HG03460 (cell line): Measurements from ENCODE around the gene KLHL11.
"Not testable (repeated sequence)": the region's sequence is repeated elsewhere in the genome, so short reads cannot be mapped to it uniquely, and the experiment has no call there.

Source experiments
- ATAC-seq: cut with Tn5 transposase; IDR thresholded peaks from one replicate; pipeline ENCODE4 v1.9.1; 2021; ENCODE audit not compliant: unreplicated experiment

The KLHL11 gene

DNA sequence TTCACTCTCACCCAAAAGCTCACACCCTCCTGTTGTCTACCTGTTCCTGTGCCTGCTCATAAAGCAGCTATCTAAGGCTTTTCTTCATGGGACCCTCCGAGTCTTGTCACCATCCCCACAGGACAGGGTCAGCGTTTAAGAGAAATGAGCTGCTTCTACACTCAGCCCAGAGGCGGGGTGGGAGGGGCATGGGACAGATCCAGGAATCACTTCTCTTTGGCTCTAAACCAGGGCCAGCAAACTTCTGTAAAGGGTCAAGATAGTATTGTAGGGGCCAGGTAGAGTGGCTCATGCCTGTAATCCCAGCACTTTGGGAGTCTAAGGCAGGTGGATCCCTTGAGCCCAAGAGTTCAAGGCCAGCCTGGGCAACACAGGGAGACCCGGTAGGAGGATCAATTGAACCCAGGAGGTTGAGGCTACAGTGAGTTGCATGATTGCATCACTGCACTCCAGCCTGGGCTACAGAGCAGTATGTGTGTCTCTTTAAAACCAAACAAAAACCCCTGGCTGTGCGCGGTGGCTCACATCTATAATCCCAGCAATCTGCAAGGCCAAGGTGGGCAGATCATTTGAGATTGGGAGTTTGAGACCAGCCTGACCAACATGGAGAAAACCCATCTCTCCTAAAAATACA, 23.2 kb upstream of the KLHL11 start:
- no peak for ATAC-seq

DNA sequence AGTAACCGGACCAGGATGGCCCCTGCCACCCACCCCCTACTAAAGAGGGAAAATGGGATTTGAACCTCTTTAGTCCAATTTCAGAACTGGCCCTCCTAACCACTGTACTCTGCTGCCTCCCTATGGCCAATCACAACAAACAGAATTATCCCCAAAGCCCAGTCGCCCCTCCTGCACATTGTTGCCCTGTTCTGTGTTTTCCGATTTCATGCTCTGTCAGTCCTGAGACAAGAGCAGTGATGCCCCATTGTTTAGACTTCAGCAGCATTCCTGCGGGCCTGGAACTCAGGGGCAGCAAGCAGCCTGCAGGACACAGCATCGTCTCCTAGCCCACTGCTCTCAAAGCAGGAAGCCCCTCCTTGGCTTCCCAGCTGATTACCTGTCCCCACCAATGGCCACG, 20.5 kb upstream of the KLHL11 start:
- ATAC-seq: no peak

DNA sequence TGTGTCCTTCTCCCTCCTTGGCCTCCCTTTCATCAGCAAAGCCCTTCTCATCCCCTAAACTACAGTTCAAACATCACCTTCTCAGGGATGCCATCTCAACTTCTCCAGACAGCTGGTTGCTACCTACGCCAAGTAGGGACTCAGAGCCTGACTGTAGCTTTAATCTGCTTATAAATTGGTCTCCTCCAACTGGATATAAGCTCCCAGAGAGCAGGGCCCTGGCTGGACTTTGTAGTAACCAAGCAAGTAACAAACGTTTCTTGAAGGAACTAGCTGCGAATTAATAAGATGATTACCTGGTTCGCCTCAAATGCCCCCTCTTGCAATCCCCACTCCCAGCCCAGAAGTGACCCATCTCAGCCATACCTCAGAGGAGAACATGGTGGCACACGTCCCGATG, 17.5 kb upstream of the KLHL11 start:
- ATAC-seq: no peak

DNA sequence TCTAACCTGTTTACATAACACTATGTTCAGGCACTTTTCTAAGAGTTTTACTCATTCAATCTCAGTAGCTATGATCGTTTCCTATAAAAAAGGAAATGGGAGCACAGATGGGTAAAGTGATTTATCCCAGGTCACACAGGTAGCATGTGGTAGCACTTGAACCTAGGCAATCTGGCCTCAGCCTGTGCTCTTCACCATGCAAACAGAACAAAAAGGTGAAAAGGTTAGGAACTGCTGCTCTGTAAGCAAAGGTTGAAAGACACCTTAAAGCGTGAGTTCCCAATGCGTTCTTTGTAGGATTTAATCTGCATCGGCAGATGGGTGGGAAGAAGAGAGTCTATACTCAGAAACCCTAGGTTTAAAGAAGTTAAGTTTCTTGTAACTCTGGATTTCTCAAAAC, 14.9 kb upstream of the KLHL11 start:
- no peak for ATAC-seq

DNA sequence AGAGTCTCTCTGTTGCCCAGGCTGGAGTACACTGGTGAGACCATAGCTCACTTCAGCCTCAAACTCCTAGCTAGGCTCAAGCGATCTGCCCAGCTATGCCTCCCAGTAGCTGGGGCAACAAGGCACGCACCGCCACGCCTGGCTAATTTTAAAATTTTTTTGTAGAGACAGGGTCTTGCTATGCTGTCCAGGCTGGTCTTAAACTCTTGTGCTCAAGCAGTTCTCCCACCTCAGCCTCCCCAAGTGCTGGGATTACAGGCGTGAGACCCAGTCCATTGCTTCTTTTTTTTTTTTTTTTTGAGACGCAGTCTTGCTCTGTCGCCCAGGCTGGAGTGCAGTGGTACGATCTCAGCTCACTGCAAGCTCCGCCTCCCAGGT, 9.1 kb upstream of the KLHL11 start:
- ATAC-seq: not testable (repeated sequence)

DNA sequence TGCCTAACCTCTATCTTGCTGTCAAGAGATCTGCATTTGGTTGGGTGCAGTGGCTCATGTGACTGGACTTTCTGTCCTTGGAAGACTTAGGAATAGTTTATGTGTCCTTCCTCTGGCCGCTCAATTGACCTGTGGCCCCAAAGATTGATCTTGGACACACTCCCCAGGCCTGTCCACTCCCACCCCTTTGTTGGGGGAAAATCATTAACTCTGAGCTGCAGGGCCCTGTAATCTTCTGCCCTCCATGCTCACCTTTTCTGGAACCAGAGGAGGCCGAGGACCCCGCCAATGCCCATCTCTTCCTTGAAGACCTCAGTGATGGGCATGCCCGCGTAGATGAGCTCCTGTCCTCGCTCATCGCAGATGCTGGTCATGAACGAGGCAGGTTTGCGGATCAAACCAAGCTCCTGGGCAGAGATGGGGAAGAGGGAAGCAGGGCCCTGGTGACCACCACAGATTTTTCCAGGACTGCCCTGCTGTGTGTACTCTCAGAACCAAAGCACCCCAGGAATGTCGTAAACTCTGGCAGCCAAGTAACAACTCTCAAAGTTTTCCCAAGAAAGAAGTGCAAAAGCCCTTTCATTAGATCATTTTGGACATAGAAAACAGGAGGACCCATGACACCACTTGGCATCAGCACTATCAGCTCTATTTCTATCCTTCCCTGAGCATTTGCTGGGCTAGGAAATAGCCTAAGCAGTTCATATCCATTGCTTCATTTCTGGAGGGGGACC, 8.5 kb upstream of the KLHL11 start:
- ATAC-seq: no peak

DNA sequence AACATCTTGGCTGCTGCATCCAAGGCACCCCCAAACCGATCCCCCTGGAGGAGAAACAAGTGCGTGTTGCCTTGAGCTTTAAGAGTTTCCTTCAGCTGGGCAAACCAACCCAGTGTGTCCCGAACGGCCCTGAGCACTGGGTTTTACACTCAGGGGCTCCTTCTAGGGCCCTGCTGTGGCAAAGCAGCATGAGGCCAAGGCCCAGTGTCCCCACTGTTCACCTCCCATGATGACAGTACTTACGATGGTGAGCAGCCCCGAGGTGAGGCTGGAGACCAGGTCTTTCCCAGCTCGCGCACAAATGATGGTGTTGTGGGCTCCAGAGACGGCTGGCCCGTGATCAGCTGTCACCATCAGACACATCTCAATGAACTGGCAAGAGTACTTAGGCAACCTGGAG, 6.6 kb upstream of the KLHL11 start:
- ATAC-seq: no peak

DNA sequence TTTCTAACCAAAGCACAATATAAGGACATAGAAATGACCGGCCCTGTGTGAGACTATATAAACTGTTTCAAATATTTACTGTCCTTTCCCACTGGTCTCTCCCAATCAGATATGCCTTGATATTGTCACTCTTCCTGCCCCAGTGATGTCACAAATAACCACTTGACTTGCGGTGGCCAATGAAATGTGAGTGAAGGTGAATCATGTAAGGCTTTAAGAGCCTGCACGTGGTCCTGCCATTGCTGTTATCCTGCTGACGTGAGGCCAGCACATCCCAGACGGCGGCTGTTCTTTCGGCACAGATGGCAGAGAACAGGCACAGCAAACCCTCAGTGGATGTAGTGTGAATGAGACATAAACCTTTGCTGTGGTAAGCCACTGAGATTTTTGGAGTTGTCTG, 5.4 kb upstream of the KLHL11 start:
- ATAC-seq: no peak

DNA sequence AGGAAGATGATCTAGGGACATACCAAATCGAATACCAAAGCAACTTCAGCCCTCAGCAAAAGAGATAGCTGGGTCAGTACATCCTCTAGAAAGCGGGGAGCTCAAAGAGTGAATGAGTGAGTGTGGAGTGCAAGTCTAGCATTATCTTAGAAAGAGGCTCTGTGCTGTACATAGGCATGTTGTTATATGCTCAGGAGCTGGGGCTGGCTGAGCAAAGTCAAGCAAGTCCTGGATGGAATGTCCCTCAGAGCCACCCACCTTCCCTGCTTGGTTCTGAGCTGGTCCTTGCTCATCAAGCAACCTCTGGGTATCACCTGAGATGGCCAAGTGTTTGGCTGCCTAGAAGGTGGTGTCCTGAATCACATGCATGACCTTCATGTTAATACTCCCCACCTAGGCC, 4.9 kb upstream of the KLHL11 start:
- no peak for ATAC-seq

DNA sequence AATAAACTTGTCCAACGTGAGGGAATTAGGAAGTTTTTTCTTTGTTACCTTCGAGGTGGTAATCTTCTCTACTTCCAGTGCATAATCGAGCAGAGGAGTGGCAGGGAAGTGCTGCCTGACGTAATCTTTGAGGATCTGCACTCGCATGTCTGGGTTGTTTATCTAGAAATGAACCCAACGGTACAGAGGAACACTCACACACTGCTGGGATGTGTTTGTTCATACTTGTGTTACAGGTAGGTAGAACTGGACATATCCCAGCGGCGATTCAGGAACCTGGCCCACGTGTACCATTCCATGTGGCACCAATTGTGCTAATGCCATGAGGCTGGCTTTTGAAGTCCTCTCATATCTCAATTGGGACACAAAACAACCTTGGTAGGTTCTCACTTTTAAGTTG, 4.2 kb upstream of the KLHL11 start:
- no peak for ATAC-seq

DNA sequence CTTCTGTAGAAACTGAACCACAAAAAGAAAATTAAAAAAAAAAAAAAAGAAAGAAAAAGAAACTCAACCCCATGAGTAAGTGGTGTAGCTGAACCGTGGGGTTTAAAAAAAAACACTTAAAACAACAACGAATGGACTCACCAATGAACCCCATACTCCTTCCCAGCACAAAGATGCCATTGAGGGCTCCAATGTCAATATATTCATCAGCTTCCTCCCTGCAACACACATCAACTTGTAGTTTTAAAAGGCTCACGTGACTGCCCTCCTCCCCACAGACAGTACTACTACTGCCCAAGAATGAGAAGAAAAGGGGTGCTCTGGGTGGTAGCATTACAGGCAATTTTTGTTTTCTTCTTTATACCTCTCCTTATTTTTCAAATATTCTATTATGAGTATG, 3.3 kb upstream of the KLHL11 start:
- ATAC-seq: no peak

DNA sequence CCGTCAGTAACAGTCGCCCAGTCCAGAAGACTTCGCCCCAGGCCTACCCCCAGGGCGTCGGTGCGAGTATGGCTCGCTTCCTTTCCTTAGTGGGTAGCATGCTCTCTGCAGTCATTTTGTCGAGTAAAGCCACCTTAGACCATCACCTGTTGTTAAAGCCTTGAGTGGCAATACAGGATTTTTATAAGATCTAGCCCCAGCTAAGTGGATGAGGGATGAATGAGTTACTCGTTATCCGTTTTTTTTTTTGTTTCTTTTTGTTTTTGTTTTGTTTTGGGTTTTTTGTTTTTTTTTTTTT, 322 bp upstream of the KLHL11 start:
- no peak for ATAC-seq

DNA sequence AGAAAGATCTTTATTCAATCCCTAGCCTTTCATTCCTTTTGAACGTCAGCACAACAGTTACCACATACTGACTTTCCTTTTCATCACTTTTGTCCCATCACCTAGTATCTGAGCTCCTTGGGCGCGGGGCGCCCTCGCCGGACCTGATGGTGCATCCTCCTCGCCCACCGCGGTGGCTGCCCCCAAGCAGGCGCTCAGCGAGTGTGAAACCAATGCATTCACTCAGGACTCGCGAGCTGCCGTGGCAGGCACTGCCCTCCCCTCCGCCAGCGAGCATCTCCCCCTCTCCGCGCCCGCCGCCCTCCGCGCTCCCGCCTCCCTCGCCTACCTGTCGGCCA, 756 bp downstream of the KLHL11 start:
- peak; percentile 29 for ATAC-seq

DNA sequence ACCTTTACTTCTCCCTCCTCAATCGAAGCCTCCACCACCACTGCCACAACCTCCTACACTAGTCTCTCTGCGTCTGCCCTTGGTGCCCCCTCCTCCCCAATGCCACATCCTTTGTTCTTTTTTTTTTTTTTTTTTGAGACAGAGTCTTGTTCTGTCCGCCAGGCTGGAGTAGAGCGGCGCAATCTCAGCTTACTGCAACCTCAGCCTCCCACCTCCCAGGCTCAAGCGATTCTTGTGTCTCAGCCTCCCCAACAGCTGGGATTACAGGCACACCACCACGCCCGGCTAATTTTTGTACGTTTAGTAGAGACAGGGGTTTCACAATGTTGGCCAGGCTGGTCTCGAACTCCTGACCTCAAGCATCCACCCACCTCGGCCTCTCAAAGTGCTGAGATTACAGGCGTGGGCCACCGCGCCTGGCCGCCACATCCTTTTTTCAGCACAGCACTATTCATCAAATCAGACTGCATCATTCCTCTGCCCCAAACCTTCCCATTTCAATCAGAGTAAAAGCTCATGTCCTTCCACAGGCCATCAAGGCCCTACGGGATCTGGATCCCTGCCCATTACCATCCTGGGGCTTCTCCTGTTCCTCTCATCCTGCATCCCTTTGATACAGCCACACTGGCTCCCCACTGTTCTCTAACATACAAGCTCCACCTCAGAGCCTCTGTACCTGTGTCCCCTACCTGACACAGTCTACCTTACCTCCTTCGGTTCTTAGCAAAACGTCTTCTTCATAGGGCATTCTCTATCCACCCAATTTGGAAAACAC, 2.0 kb downstream of the KLHL11 start:
- no peak for ATAC-seq

DNA sequence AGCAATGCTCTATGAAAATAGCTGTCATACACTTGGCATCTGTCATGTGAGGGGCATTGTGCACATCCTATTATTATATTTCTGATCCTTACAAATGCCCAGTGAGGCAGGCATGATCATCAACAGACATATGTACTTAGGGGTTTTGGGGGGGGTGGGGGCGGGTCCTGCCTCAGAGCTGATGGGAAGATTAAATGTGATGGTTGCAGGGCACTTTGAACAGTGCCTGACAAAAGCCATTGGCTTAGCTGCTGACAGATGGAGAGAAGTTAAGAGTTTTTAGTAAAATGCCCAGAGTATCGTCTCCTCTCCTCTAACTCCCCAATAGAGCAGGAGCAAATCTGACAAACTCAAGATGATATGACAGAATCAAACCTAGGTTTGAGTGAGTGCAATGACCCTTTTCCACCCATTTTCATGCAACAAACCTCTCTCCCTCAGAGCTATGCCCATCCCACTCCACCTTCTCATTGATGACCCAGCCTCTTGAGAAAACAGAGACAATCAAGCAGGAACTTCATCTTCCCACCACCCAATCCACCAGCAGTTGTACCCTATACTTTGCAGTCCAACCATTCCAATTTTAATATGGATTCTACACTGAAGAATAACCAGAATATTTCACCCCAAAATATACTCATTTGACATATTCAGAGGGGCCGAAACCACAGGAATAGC, 4.8 kb downstream of the KLHL11 start:
- ATAC-seq: no peak

DNA sequence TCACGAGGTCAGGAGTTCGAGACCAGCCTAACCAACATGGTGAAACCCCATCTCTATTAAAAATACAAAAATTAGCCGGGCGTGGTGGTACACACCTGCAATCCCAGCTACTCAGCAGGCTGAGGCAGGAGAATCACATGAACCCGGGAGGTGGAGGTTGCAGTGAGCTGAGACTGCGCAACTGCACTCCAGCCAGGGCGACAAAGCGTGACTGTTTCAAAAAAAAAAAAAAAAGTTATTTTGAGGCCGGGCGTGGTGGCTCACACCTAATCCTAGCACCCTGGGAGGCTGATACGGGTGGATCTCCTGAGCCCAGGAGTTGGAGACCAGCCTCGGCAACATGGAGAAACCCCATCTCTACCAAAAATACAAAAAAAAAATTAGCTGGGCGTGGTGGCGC, 13.8 kb downstream of the KLHL11 start:
- not testable (repeated sequence) for ATAC-seq

DNA sequence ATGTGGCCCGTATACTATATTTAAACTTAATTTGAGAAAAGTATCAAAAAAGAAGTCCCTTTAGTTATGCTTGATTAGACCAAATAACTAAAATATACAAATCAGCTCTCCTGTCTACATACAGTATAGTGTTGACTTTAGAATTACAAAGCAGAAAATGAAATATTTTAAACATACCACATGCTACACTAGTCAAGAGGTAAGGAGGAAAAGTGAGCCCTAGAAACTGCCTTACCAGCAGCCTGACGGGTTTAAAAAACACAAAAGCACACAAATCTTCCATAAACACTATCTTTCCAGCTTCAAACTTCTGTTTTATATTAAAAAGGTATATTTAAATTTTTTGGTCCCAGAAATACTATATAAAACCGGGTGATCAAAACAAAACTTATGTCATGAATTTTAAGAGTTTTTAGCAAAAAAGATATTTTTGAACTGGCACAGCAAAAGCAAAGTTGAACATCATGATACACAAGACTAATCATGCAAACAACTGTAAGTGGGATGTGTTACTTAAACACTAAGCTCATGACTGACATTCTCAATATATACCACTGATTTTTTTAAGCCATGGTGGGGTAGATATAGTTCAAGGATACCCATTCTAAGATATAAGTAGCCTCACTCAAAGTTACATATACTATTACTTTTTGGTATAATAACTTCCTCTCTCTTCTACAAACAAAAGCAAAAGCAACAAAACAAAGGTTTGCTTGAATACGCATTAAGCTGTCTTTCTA, 15.8 kb downstream of the KLHL11 start:
- no peak for ATAC-seq

DNA sequence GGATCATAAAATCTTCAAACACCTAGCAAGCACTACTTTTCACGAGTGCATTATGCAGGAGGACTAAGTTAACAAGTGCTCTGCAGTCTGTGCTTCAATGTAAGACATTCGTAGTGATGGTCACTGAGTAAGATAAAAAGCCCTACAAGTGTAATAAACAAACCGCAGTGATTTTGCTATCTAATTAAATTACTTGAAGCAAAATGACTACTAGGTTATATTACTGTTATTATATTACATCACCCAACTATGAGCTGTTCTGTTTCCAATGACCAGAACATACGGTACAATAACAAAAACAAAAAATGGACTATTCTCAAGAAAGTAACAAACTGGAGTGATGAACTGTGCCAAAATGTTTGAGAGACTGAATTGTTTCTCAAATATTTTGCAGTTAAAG, 16.4 kb downstream of the KLHL11 start:
- ATAC-seq: no peak

DNA sequence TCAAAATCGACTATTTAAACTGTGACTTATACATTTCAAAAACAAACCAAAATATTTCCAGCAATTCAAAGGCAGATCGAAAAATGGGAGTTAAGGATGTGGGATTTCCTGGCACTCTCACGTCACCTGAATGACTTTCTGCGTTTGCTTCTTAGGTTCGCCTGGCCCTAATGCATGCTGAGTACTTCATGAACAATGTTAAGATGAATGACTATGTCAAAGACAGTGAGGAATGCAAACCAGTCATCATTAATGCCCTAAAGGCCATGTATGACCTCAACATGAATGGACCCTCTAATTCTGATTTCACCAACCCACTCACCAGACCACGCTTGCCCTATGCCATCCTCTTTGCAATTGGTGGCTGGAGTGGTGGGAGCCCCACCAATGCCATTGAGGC, 20.3 kb downstream of the KLHL11 start:
- no peak for ATAC-seq

DNA sequence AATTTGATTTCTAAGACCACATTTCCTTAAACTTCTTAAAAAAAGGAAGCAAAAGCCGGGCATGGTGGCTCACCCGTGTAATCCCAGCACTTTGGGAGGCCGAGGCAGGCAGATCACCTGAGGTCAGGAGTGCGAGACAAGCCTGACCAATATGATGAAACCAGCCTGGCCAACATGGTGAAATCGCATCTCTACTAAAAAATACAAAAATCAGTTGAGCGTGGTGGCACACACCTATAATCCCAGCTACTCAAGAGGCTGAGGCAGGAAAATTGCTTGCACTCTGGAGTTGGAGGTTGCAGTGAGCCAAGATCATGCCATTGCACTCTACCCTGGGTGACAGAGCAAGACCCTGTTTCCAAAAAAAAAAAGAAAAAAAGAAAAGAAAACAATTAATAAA, 24.4 kb downstream of the KLHL11 start:
- not testable (repeated sequence) for ATAC-seq

DNA sequence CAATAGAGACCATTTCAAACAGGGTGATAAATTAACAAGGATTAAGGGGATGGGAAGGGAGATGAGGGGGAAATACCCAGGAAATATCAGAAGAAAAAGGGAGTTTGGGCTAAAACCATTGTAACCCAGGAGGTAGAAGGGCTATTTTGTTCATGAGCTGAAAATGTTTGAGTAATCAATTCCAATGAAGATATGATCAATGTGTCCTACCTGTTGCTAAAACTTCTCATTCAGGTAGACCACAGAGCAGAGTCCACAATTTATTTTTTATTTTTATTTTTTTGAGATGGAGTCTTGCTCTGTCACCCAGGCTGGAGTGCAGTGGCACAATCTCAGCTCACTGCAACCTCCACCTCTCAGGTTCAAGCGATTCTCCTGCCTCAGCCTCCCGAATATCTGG, 25.8 kb downstream of the KLHL11 start:
- ATAC-seq: not testable (repeated sequence)
